GM12875 (cell line): ENCODE results near the gene YJU2.

Experiments used
- H3K4me3 ChIP-seq: one replicate; pipeline ENCODE4 v1.5.1; 2011; ENCODE audit warnings: low read depth, low read length, control low read depth
- TF ChIP-seq, protein P1 (sequence below): IDR thresholded peaks from 2 replicates; pipeline ENCODE4 v1.5.1; 2011; ENCODE audit warnings: low read depth, mild to moderate bottlenecking, control low read depth, inconsistent platforms, low read length, moderate library complexity, borderline replicate concordance; ENCODE audit not compliant: insufficient read depth

YJU2 gene

DNA sequence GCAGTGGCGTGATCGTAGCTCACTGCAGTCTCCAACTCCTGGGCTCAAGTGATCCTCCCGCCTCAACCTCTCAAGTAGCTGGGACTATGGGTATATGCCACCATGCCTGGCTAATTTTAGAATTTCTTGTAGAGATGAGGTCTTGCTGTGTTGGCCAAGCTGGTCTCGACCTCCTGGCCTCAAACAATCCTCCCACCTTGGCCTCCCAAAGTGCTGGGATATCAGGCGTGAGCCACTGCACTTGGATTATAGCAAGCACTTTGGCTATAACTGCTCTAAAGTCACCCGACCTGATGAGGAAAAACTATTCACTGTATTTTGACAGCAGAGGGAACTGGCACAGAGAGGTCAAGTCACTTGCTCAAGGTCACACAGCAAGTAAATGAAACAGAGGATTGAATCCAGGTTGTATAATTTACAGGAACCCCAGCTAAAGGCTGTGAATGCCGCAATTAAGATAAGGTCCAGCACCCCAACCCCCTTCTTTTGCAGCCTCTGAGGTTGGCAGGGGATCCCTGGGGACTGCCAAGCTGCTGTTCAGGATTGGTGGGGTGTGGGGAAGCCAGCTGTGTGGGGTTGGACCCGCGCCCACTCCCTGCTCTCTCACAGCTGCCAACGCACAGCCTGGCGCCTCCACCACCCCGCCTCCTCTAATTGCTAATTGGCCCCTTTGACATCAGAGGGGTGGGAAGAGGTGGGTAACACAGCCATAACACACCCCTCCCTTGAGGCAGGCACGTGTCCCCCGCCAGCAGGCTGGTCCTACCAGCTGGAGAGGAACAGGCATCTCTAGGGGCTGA is 49.3 kb downstream of the YJU2 start:
- TF ChIP-seq, protein P1, sequence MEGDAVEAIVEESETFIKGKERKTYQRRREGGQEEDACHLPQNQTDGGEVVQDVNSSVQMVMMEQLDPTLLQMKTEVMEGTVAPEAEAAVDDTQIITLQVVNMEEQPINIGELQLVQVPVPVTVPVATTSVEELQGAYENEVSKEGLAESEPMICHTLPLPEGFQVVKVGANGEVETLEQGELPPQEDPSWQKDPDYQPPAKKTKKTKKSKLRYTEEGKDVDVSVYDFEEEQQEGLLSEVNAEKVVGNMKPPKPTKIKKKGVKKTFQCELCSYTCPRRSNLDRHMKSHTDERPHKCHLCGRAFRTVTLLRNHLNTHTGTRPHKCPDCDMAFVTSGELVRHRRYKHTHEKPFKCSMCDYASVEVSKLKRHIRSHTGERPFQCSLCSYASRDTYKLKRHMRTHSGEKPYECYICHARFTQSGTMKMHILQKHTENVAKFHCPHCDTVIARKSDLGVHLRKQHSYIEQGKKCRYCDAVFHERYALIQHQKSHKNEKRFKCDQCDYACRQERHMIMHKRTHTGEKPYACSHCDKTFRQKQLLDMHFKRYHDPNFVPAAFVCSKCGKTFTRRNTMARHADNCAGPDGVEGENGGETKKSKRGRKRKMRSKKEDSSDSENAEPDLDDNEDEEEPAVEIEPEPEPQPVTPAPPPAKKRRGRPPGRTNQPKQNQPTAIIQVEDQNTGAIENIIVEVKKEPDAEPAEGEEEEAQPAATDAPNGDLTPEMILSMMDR, result no peak
- H3K4me3 ChIP-seq, result no peak overlapping the region

DNA sequence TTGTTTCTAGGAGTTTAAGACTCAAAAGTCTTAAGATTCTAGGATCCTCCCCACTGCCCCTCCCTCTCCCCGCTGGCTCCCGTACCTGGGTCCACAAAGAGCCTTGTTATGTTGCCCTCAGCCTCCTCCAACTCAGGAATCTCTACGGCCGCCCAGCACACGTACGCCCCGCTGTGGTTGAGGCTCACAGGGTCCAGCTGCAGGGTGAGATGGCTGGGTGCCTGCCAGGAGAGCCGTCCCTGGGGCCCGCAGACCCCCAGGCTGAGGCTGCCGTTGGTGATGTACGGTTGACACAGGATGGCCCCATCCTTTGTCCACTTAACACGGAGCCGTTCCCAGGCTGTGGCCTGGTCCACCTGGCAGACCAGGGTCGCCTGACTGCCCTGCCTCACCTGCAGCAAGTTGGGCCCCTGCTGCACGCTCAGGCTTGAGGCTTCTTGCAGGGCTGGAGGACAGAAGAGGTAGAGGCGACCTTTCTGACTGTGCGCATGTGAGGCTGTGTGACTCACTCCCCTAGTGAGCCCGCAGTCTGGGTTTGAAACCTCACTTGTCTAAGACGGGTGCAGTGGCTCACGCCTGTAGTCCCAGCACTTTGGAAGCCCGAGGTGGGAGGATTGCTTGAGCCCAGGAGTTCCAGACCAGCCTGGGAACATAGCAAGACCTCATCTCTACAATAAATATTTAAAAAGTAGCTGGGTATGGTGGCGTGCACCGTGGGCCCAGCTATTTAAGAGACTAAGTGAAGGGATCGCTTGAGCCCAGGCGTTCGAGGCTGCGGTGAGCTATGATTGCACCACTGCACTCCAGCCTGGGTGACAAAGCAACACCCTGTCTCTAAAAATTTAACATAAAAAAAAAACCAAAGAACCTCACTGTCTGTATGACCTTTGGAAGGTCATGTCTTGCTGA is 51.3 kb downstream of the YJU2 start:
- H3K4me3 ChIP-seq, result no peak overlapping the region
- TF ChIP-seq, protein P1, result no peak

DNA sequence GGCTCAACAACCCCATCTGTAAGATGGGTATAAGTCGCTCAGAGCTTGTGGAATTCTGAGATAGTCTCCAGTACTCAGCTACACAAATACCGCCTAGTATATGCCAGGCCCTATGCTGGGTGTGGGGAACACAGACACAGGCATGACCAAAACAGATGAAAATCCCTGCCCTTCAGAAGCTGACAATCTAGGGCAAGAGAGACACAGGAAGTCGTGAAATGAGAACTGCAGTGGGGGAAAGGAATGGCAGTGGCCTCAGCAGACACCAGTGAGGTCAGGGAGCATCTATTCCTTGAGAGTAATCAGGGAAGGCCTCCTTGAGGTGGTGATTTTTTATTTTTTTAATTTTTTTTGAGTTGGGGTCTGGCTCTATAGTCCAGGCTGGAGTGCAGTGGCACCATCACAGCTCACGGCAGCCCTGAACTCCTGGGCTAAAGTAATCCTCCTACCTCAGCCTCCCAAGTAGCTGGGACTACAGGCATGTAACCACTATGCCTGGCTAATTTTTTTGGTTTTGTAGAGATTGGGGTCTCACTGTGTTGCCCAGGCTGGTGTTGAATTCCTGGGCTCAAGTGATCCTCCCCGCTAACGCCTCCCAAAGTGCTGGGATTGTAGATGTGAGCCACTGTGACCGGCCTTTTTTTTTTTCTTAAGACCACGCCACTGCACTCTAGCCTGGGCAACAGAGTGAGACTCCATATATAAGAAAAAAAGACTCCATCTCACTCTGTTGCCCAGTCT is 52.1 kb downstream of the YJU2 start:
- H3K4me3 ChIP-seq, result no peak overlapping the region
- TF ChIP-seq, protein P1, result no peak

DNA sequence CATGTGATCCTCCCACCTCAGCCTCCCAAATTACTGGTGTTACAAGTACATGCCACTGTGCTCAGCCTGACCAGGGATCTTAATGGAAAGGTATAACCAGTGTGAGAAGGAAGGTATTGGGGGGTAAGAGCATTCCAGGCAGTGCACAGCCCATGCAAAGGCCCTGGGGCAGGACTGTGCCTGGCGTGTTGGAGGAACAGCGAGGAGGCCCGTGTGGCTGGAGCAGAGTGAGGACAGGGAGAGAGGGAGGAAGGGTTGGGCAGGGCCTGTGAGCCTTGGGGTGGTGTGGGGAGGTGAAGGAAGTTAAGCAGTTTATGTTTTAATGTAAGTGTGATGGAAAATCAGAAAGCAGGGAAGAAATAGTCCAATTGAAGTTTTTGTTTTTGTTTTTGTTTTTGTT is 53.7 kb downstream of the YJU2 start:
- H3K4me3 ChIP-seq, result no peak overlapping the region
- TF ChIP-seq, protein P1, result no peak

DNA sequence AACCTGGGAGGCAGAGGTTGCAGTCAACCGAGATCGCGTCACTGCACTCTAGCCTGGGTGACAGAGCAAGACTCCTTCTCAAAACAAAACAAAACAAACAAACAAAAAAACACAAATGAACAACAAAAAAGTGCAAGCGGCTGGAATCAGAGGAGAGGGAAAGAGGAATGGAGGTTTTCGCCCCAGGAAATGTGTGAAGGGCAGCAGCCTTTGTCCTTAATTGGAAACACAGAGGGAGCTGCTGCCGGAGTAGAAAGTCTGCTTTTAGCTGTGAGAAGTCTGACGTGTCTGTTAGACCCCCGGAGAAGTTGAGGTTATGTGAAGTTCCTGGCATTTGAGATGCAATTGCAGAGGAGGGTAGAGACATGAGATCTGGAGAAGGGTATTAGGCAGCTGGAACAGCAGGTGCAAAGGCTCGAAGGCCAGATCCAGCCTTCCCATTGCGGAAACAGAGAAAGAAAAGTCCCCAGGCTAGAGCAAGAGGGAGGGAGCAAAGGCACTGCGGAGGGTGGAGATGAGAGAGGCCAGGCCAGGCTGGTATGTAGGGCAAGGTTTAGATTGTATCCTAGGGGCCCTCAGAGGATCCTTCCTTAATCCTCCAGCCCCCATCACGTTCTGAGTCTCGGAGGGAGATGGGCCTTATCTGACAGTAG is 54.8 kb downstream of the YJU2 start:
- H3K4me3 ChIP-seq, result no peak overlapping the region
- TF ChIP-seq, protein P1, result no peak

DNA sequence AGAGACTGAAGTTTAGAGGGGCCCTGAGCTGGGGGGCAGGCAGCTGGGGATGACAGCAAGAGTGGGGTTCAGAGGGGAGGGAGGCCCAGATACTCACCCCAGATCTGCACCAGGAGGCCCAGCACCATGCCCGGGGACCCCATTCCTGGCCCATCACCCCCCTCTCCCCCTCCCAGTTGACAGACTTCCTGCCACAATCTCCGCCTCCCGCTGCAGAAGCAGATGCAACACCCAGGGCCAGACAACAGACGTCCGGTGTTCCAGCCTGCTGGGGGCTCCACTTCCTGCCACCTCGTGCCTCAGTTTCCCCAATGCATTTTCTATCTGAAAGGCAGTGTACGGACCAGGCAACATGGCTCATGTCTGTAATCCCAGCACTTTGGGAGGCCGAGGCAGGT is 55.4 kb downstream of the YJU2 start, which contains the start of gene TMIGD2:
Gene TMIGD2 (minus strand): TSS at position 147 of the 398 bp plus-strand sequence. CDS start 4 bp downstream, at position 143.
- no peak within 1 kb of the TSS for H3K4me3 ChIP-seq
- TF ChIP-seq, protein P1, result no peak
